ENCODE measurements around the gene EMP2. TPM values are rescaled to one million over a fixed set of nuclear protein-coding genes. Genes with fewer than 3 reads are reported as not detected.
A peak's percentile ranks its signal among the peaks of the same experiment; 100 is the strongest.
"Not testable (repeated sequence)": the region's sequence is repeated elsewhere in the genome, so short reads cannot be mapped to it uniquely, and the experiment has no call there.

EMP2 gene
- total RNA-seq, 1 experiment from 2014 or later = 28.0 TPM

DNA sequence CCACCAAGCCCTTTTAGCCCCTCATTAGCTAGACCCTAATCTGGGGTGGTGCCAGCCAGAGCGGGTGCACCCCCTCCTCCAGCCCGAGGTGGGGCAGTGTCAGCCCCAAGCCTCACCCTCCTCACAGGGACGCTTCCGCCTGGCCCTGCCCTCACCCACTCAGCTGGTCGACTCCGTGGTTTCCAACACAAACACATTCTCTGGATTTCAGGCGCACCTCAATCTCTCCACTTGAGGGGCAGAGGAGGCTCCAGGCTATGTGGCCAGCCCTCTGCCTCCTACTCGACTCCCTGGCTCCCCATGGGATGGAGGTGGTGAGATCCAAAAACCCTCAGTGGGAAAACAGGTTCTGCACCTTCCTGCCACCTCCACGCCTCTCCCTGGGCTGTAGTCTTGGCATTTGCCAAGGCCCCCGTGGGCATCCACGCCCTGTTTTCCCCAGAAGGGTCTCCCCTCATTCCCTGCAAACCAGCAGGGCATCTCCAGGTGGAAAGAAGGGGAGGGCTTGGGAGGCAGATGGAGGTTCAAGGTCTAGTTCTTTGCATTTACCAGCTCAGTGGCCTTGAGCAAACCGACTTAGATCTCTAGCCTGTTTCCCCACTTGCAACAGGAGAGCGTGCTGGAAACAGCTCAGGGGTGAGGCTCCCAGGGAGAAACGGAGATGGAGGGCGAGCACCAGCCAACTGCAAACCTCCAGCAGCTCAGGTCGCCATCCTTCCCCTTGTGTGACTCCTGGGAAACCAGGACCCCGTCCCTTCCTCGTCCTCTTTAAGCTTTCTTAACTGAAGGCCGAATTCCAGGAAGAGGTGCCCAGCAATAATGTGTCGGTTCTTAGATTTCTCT is 1.7 kb downstream of the EMP2 start:
- DNase-seq (ENCODE audit: low read depth) = peak; percentile 43

DNA sequence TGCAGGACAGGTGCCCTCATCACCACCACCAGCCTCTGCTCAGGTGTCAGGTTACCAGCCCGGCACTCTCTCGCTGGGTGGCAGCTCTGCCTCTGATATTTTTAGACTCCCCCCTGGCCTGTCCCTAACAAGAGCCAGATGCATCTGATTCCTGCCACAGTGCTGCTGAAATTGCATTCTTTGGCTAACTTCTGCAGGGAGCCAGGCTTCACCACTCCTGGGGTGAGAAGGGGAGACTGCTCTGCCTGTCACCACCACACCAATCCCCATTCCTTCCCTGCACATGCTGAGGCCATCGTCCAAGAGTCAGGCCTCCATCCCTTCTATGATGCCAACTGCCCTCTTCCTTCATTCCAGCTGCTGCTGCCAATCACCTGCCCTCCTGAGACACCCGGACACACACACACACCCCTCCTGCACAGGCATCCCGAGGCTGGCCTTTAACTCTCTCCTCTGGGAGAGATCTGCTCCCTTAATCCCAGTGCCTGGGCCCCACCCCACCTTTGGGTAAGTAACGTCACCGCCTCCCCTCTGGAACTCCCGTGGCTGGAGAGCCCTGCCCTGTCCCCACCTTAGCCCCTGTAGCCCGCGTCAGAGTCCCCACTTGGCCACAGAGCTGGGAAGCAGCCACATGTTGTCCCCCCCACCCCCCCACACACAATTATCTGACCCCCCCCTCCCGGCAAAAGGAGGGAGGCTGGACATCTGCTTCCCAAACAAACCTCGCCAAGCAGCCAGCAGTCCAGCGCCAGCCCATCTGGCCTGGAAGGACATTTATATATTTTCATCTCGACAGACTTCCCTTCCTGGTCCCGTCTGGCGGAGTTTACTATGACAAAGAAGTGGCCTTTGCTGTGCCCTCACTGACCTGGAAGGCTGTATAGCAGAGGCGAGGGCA is 2.8 kb downstream of the EMP2 start:
- peak; percentile 28 for DNase-seq (ENCODE audit: low read depth)

GRCh38 chr16:10576390-10577304 is 3.8 kb downstream of the EMP2 start:
- DNase-seq (ENCODE audit: low read depth) = no peak

DNA sequence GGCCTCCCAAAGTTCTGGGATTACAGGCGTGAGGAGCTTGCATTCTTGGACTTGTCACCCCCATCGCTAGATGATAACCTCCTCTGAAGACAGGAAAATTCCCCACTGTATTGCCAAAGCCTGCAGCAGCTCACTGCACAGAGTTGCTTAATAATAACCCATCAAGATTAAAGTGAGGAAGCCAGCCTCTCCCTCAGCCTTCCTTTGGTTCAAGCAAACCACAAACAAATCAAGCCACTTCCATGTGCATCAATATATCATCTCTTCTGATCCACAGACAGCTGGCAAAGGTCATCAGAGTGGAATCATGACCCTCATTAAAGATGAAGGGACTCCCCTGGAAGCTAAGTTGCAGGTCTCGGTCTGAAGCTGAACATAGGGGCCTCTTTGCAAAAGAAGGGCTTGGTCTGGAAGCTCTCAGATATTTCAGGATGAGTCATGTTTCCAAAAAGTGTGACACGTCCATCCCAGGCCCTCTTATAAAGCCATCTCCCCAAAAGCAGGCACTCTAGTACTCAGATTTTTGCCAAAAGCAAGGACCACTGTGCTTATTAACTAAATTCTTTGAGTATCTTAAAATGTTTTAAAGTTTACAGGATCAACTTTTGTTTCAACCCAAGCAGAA is 4.8 kb downstream of the EMP2 start:
- DNase-seq (ENCODE audit: low read depth) = no peak

GRCh38 chr16:10572611-10573010 is 7.8 kb downstream of the EMP2 start:
- no peak for DNase-seq (ENCODE audit: low read depth)

DNA sequence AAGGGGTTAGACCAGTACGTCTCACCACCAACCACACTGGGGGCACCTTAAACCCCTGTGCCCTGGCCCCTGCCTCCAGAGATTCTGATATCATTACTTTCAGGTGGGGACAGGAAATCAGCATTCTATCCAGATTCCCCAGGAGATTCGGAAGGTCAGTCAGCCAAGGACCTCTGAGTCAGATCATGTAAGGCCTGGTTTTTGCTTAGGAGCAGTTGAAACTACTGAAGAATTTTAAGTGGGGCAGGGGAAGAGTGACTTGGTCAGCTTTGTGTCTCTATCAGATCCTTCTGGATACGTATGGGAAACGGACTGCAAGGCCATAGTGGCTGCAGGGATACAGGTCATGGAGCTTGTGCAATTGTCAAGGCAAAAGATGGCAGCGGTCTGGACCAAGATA is 9.0 kb downstream of the EMP2 start:
- peak; percentile 36 for DNase-seq (ENCODE audit: low read depth)

DNA sequence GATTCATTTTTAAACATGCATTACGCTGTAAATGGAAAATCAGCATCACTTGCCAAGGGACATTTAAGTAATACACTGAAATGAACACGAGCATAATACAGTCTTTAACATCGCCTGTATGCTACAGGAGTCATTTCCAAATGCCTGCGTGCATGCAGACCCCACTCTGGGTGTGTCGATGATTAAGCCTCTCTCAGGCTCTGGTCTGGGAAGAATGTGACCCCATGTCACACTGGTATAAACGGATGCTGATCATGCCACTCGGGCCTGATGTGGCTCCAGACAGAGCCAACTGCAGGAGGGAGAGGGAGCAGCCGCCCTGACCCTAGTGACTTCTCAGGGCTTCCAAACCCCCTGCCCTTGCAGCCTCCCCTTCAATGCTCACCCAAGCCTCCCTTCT is 10.8 kb downstream of the EMP2 start:
- DNase-seq (ENCODE audit: low read depth) = peak; percentile 57

- DNase-seq (ENCODE audit: low read depth) = no peak
Measured at GRCh38 chr16:10566613-10567012, 13.8 kb downstream of the EMP2 start.

DNA sequence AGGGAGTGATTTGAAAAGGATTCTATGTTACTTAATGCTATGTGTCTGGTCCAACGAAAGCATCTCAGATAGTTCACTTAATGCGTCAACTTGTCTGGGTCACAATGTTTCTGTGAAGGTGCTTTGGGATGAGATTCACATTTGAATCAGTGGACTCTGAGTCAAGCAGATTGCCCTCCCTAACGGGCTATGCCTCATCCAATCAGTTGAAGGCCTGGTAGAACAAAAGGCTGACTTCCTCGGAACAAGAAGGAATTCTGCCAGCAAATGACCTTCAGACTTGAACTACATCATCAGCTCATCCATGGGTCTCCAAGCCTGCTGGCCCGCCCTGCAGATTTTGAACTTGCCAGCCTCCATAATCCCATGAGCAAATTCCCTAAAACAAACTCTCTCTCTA is 15.2 kb downstream of the EMP2 start:
- peak; percentile 56 for DNase-seq (ENCODE audit: low read depth)

GRCh38 chr16:10564591-10564990 is 15.8 kb downstream of the EMP2 start:
- DNase-seq (ENCODE audit: low read depth) = peak; percentile 27

DNA sequence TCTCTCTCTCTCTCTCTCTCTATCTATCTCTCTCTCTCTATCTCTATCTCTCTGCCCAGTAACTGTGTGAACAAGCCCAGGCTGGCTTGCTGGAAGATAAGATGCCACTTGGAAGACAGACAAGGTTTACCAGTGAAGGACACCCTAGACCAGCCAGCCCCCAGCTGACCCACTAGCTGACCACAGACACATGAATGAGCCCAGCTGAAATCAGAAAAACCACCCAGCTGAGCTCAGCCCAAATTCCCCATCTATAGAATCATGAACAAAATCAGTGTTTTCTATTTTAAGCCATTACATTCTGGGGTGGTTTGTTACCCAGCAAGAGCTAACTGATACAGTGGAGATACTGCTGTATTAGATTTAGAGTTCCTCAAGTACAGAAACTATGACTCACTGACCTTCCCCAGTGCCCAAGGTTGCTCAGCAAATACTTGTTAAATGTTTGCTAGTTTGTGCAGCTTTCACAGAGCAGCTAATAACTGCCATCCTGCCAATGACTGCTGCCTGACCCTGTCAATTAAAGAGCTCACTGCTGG is 18.0 kb downstream of the EMP2 start:
- peak; percentile 45 for DNase-seq (ENCODE audit: low read depth)

- no peak for DNase-seq (ENCODE audit: low read depth)
Measured at GRCh38 chr16:10561425-10561824, 19.0 kb downstream of the EMP2 start.

DNA sequence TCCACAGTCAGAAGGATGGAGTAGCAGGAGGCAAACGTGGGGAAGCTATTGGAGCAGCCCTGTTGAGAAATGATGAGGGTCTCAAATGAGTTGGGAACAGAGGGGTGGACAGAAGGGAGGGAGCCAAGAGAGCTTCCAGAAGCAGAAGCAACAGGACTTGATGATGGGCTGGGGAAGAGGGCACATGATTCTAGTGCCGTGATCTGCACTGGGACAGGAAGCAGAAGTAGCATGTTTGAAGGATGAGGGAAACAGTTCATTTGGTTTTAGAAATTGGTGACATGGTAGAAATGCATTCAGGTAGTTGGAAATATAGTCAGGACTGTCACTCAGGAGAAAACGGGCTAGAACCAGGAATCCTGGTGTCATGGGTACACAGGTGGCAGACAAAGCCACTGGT is 19.4 kb downstream of the EMP2 start:
- DNase-seq (ENCODE audit: low read depth) = no peak

DNA sequence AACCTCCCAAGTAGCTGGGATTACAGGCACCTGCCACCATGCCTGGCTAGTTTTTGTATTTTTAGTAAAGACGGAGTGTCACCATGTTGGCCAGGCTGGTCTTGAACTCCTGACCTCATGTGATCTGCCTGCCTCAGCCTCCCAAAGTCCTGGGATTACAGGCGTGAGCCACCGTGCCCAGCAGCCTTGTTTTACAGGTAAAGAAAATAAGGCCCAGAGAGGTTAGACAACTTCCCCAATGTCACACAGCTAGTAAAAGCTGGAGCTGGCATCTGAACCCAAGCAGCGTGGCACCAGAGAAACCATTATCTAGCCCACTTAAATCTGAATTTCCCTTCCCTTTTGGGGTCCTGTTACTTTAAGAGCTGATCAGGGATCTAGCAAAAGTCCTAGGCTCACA is 20.6 kb downstream of the EMP2 start:
- DNase-seq (ENCODE audit: low read depth) = not testable (repeated sequence)

DNA sequence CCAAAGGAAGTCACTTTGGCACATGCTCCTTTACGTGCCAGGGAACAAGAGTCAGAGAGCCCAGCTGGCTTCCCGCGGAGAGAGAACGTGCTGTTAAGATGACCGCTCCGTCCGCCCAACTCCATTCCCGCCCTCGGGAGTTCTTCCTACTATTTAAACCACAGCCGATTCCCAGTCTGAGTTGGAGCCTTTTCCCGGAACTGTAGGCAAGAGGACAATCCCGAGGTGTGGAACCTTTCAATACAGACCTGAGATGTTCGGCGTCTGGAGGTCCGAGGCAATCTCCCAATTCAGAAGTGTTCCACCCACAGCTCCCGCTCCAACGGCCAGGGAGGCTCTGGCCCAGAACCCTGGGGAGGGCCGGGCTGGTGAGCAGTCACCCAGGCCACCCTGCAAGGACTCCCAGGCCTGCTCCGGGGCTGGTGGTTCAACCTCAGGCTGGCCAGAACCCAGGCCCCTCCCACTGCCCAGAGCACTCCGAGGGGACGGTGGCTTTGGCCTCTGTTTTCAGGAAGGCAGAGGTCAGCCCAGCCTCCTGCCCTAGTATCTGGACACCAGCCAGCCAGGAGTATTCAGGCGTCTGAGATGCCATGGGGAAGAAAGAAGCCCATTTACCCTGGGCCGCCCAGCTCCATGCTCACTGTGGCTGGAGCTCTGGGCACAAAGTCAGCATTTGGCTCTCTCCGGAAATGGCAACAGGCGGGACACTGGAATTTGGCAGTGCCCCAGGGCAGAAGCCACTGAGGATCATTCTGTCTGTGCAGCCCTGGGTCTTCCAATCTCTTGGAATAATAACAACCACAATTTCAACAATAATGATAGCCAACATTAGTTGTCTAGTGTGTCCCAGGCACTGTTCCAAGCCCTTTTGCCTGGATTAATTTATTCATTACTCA is 21.4 kb downstream of the EMP2 start:
- DNase-seq (ENCODE audit: low read depth) = peak; percentile 97

- no peak for DNase-seq (ENCODE audit: low read depth)
Measured at GRCh38 chr16:10558305-10558704, 22.1 kb downstream of the EMP2 start.

DNA sequence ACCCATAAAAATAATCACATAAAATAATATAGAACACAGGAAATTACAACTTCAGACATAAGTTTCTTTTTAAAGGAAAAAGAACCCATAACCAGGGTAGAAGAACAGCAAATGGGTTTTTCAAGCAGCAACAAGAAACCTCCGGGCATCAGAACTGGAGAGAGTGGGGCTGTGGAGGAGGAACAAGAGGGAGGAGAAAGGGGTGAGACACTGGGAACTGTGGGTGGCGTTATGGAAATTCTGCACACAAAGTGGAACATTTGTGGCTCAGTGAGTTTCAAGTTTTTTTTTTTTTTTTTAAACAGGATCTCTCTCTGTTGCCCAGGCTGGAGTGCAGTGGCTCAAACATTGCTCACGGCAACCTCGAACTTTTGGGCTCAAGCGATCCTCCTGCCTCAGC is 22.6 kb downstream of the EMP2 start:
- no peak for DNase-seq (ENCODE audit: low read depth)

GRCh38 chr16:10556236-10556635 is 24.2 kb downstream of the EMP2 start:
- no peak for DNase-seq (ENCODE audit: low read depth)

DNA sequence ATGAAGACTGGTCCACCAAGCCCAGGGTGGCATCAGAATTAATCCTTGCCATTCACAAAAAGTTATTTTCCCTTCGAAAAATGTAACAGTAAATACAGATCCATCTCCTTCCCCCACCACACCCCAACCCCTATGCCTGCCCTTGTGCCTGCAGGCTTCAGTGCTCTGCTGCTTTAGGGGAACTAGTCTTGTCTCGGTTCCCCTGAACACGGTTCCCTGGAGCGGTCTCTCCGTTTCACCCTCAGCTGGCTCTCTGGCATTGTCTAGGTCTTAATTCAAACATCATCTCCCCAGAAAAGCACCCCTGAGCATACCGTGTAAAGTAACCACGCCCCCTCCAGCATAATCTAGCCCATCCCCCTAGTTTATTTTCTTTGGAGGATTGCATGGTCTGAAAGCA is 25.8 kb downstream of the EMP2 start:
- DNase-seq (ENCODE audit: low read depth) = no peak

DNA sequence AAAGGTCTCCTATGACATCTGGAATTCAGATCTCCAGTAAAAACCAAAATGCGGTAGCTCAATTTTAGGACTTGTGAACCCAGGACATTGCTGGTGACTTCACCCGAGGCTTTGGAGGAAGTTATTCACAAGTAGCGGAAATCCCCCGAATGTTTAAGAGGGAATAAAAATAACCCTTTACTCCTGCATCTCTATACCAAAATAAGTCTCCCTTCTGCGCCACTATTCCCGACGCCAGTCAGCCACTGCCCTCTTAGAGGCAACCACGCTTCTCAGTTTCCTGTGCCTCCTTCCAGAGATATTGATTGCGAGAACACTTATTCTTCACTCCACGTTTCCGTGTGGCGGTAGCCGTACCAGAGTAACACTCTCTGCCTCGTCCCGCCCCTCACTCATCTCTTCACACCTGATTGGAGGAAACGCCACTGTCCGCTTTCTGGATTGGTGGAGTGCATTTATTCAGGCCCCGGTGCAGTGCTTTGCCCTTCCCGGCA is 27.4 kb downstream of the EMP2 start:
- DNase-seq (ENCODE audit: low read depth) = no peak

Data from M059J (cell line).